Brain microvascular endothelial cell (primary cell): ENCODE results near the gene LUC7L.

Experiments
- DNase-seq: peaks from one replicate; pipeline ENCODE4 v3.0.0-alpha.2; 2020
- H3K27ac ChIP-seq: fragments of 250-450 bp; sonication (Bioruptor Pico); 2 replicates; pipeline ENCODE4 v1.5.1; 2020; ENCODE audit warnings: mild to moderate bottlenecking, moderate library complexity
- H3K27me3 ChIP-seq: fragments of 250-450 bp; sonication (Bioruptor Pico); replicated peaks from 2 replicates; pipeline ENCODE4 v1.5.1; 2020; ENCODE audit warnings: mild to moderate bottlenecking
- H3K36me3 ChIP-seq: fragments of 250-450 bp; sonication (Bioruptor Pico); replicated peaks from 2 replicates; pipeline ENCODE4 v1.5.1; 2020; ENCODE audit warnings: mild to moderate bottlenecking
- H3K4me3 ChIP-seq: 2 replicates; pipeline ENCODE4 v1.5.1; 2011; ENCODE audit warnings: low read depth, mild to moderate bottlenecking, control low read depth, low read length, moderate library complexity
- in situ Hi-C: cut with HindIII; loops from 2 replicates; pipeline ENCODE4 v1.10.0; 2017; ENCODE audit warnings: low sequenced_read_pairs, low pct_ligation_motif_present
- TF ChIP-seq, protein P1 (sequence below): IDR thresholded peaks from 2 replicates; pipeline ENCODE4 v1.5.1; 2011; ENCODE audit warnings: low read depth, mild to moderate bottlenecking, moderate library complexity, low read length, control low read depth, inconsistent platforms; ENCODE audit errors: missing control alignments

The LUC7L gene

DNA sequence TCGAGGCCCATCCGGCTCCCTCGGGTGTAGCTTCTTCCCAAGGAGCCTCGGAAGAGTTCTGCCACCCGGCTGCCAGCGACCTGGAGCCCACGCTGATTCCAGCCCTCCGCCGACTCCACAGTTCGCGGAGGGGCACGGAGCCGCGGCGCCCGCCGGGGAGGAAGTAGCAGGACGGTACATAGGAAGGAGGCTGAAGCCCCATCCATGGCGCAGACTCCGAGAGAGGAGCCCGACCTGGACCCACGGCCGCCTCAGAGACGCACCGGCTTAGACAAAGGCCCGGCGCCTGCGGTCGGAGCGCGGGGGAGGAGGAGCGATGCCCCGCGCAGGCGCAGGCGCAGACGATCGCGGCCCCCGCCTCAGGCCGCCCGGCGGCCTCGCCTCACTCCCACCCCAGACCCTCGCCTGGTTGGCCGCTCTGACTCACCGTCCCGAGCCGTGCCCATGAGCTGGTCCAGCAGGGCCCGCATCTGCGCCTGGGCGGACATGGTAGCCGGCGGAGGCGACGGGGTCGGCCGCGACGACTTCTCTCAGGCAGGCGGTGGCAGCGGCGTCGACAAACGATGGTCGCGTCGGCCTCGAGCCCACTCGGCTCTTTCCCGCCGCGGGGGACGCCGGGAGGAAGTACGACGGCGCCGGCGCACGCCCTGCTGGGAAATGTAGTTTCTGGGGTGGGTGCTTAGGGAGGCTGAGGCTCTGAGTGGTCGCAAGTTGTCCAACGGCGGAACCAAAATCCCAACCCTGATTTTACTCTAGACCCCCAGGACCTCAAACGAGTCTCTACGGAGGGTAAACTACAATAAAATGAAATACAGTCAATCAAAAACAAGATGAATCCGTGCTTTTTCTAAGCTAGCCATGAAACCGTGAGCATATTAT is at the start of gene LUC7L:
Gene LUC7L, minus strand, starts transcription at position 598 of the 879 bp plus-strand sequence. Its CDS starts 110 bp downstream, at position 488.
- H3K4me3 ChIP-seq = peak within 1 kb of the TSS; percentile 94
- peak within 1 kb of the TSS; percentile 96 for H3K27ac ChIP-seq
- in situ Hi-C loops = no loop called here
- TF ChIP-seq, protein P1, sequence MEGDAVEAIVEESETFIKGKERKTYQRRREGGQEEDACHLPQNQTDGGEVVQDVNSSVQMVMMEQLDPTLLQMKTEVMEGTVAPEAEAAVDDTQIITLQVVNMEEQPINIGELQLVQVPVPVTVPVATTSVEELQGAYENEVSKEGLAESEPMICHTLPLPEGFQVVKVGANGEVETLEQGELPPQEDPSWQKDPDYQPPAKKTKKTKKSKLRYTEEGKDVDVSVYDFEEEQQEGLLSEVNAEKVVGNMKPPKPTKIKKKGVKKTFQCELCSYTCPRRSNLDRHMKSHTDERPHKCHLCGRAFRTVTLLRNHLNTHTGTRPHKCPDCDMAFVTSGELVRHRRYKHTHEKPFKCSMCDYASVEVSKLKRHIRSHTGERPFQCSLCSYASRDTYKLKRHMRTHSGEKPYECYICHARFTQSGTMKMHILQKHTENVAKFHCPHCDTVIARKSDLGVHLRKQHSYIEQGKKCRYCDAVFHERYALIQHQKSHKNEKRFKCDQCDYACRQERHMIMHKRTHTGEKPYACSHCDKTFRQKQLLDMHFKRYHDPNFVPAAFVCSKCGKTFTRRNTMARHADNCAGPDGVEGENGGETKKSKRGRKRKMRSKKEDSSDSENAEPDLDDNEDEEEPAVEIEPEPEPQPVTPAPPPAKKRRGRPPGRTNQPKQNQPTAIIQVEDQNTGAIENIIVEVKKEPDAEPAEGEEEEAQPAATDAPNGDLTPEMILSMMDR = no peak
- DNase-seq = peak; percentile 76
- peaks cover 29% of the 10 kb centered on the region for H3K36me3 ChIP-seq
- H3K27me3 ChIP-seq = no peaks in the 10 kb centered on the region

DNA sequence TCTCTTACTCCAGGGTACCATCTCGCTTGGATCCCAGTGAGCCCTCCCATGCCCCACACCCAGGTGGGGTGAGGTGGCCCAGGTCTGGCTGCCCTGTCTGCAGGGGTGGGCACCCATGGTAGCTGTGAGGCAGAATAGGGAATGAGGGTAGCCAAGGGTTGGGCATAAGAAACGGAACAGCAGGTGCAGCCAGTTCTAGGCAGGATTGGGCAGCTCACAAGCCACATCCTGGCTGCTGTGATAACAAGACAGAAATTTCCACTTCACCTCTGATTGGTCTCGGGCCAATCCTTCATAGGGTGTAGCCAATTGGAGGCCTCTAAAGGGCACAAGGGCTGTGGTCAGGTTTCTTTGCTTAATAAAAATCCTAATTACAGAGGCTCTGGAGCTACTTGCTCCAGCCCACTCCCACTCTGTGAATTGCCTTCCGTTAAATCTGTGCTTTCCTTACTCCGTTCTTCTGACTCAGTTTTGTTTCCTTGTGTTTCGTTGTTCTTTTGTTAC is 49.7 kb upstream of the LUC7L start:
- in situ Hi-C loops = no loop called here

DNA sequence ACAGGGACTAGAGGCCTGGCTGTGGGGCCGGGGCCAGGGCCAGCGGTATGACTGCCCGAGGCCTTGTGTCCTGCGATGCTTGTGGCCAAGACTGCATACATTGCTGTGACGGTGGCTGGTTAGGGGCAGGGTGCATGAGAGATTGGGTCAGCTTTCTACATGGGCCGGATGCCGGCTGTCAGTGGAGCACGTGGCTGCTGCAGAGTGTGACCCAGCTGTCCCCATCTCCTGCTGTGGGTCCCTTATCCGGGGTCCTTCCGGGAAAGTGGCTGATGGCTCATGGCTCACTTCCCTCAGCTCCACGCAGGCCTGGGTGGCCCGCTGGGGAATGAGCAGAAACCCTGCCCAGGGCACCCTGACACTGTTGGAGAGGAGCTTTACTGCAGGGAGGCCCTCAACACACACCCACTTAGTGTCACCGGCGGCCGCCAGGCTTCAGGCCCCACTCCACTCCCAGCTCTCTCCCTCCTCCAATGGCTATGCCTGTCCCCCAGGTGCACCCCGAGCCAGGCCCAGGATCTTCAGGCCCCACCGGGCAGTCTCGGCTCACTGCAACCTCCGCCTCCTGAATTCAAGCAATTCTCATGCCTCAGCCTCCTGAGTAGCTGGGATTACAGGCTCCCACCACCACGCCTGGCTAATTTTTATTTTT is 47.3 kb upstream of the LUC7L start:
- no peak overlapping the region for H3K4me3 ChIP-seq
- TF ChIP-seq, protein P1 = no peak
- no peak overlapping the region for H3K27ac ChIP-seq
- peaks cover 17% of the 10 kb centered on the region for H3K27me3 ChIP-seq
- no peak for DNase-seq
- in situ Hi-C loops = no loop called here
- no peaks in the 10 kb centered on the region for H3K36me3 ChIP-seq

More for the DNA sequence above, 49.7 kb upstream of the LUC7L start:
- Histone ChIP-seq H3K27me3 (peaks cover 17% of the 10 kb centered on the region), H3K27ac (no peak overlapping the region), H3K4me3 (no peak overlapping the region), H3K36me3 (no peaks in the 10 kb centered on the region)
- TF ChIP-seq, protein P1 = no peak
- DNase-seq = peak; percentile 27

GRCh38 chr16:275786-276232 is 46.6 kb upstream of the LUC7L start, which contains the start of gene RGS11:
TSS of gene RGS11 (minus strand) at chr16:275944. CDS start at chr16:275911, 33 bp downstream.
- Histone ChIP-seq H3K27me3 (peaks cover 10% of the 10 kb centered on the region), H3K4me3 (peak within 1 kb of the TSS; percentile 37), H3K27ac (no peak within 1 kb of the TSS), H3K36me3 (no peaks in the 10 kb centered on the region)
- in situ Hi-C loops = no loop called here
- TF ChIP-seq, protein P1 = no peak
- DNase-seq = no peak

- Histone ChIP-seq H3K27me3 (peaks cover 7% of the 10 kb centered on the region), H3K36me3 (no peaks in the 10 kb centered on the region), H3K27ac (no peak overlapping the region), H3K4me3 (peak overlapping the region; percentile 37)
- TF ChIP-seq, protein P1 = no peak
- in situ Hi-C loops = no loop called here
- DNase-seq = no peak
Measured at GRCh38 chr16:275041-275641, 45.9 kb upstream of the LUC7L start.
